ENCODE results near the gene ANKRD40CL.

DNA sequence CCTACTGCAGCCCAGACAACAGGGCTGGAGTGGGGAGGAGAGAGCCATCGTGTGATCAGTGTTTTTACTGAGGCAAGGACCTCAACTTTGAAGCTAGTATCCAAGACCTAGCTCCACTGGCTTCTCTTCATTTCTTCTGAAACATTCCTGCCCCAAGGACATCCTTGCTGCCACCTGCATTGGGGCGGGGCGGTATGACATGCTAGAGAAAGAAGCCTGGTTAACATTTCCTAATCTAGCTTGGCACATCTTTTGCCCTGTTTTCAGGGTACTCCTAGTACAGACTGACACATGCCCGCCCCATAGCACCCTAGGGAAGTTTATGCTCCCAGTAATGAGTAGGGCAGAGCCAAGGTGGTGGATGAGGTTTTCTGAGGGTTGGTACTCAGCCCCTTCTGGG lies 17.8 kb upstream of the ANKRD40CL start:
- TF ChIP-seq HNRNPLL (IDR thresholded peaks at IDR 0.05; ENCODE audit: low read depth, low read length, poor library complexity, severe bottlenecking) (no peak), MCM2 (IDR thresholded peaks at IDR 0.05; ENCODE audit: low read depth) (no peak)

All from K562 (cell line).